Measurements from ENCODE around the gene EGFR.

GRCh38 chr7:55247428-55247827, 228.6 kb downstream of the EGFR start:
- TF ChIP-seq CTCF (IDR thresholded peaks at IDR 0.05) (no peak), POLR2A (IDR thresholded peaks at IDR 0.05) (no peak)

All from heart left ventricle (tissue), 13 donors.